NB4 (cell line): ENCODE results near the gene BPIFB2.

Experiments
- MYC ChIP-seq: IDR thresholded peaks from 2 replicates; pipeline ENCODE4 v1.6.1; 2011; ENCODE audit warnings: low read depth, low read length
- POLR2A ChIP-seq: IDR thresholded peaks from 2 replicates; pipeline ENCODE4 v1.6.1; 2011; ENCODE audit warnings: mild to moderate bottlenecking; ENCODE audit not compliant: insufficient read length; ENCODE audit errors: extremely low read depth
- TF ChIP-seq, protein P1 (sequence below): IDR thresholded peaks from one replicate; pipeline ENCODE4 v1.5.1; 2012; ENCODE audit warnings: low read depth, low read length
- TF ChIP-seq, protein P2 (sequence below): IDR thresholded peaks from 2 replicates; pipeline ENCODE4 v1.6.1; 2011; ENCODE audit warnings: low read depth, low read length

DNA sequence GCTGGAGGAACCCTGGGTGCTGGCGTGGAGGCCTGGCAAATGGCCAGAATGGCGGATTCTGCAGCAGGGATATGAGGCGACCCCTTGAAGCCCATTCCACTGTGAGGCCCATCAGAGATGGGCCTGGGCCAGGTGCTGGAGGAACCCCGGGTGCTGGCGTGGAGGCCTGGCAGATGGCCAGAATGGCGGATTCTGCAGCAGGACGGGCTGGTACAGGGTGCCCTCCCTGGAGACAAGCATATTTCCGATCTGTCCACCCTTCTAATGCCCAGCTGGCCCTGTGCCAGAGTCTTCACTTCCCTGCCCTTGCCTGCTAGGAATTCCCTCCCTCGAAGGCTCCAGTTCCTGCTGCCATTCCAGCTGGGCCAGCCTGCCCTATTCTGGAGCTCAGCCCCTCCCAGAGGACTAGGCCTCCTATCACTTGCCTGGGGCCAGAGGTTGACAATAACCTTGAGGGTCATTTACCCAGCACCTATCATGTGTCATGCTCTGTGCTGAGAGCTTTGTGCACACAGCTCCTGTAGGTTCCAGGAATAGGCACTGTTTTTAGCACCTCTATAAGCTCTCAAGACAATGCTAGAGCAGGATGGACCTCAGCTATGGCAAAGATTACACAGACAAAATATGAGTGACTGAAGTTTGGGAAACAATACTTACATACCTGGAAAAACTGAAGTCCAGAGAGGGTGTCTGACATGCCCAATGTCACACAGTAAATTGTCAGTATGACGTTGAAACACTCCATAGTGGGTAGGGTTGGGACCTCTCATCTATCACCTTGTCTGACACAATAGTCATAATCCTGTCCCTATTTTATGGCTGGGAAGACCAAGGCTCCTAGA lies 24.7 kb upstream of the BPIFB2 start:
- no peak for TF ChIP-seq POLR2A
- TF ChIP-seq, protein P1, sequence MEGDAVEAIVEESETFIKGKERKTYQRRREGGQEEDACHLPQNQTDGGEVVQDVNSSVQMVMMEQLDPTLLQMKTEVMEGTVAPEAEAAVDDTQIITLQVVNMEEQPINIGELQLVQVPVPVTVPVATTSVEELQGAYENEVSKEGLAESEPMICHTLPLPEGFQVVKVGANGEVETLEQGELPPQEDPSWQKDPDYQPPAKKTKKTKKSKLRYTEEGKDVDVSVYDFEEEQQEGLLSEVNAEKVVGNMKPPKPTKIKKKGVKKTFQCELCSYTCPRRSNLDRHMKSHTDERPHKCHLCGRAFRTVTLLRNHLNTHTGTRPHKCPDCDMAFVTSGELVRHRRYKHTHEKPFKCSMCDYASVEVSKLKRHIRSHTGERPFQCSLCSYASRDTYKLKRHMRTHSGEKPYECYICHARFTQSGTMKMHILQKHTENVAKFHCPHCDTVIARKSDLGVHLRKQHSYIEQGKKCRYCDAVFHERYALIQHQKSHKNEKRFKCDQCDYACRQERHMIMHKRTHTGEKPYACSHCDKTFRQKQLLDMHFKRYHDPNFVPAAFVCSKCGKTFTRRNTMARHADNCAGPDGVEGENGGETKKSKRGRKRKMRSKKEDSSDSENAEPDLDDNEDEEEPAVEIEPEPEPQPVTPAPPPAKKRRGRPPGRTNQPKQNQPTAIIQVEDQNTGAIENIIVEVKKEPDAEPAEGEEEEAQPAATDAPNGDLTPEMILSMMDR, result no peak
- TF ChIP-seq, protein P2, sequence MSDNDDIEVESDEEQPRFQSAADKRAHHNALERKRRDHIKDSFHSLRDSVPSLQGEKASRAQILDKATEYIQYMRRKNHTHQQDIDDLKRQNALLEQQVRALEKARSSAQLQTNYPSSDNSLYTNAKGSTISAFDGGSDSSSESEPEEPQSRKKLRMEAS, result no peak
- no peak for TF ChIP-seq MYC
